HEK293T (cell line): ENCODE data around the gene WASF1.
"Not testable (repeated sequence)": the region's sequence is repeated elsewhere in the genome, so short reads cannot be mapped to it uniquely, and the experiment has no call there.

ENCODE experiments used
- CTCF ChIA-PET: fragments of 350-600 bp; formaldehyde crosslinking; extraction: SDS; loops from one replicate; lab custom pipeline; 2021; ENCODE audit warnings: antibody characterized with exemption, inconsistent platforms; lab: Yijun Ruan, JAX
- POLR2A ChIA-PET: fragments of 350-600 bp; formaldehyde crosslinking; extraction: SDS; loops from one replicate; lab custom pipeline; 2020; ENCODE audit warnings: antibody characterized with exemption, inconsistent platforms; lab: Yijun Ruan, JAX
- DNase-seq: peaks from one replicate; pipeline ENCODE4 v3.0.0; 2012; ENCODE audit warnings: mixed read lengths; ENCODE audit errors: extremely low spot score
- ARNT ChIP-seq: fragments of 450-650 bp; IDR thresholded peaks from 2 replicates; pipeline ENCODE4 v1.6.1; 2017; ENCODE audit warnings: mild to moderate bottlenecking
- BHLHE40 ChIP-seq: fragments of 450-650 bp; IDR thresholded peaks from 2 replicates; pipeline ENCODE4 v1.6.1; 2016; ENCODE audit warnings: mild to moderate bottlenecking, moderate library complexity, borderline replicate concordance
- CTBP1 ChIP-seq: fragments of 450-650 bp; IDR thresholded peaks from 2 replicates; pipeline ENCODE4 v1.6.1; 2016; ENCODE audit warnings: borderline replicate concordance
- ELF4 ChIP-seq: fragments of 450-650 bp; IDR thresholded peaks from 2 replicates; pipeline ENCODE4 v1.6.1; 2017; ENCODE audit warnings: antibody characterized with exemption
- FOXA1 ChIP-seq: fragments of 450-650 bp; IDR thresholded peaks from 2 replicates; pipeline ENCODE4 v1.6.1; 2016; ENCODE audit warnings: mild to moderate bottlenecking
- FOXK2 ChIP-seq: fragments of 450-650 bp; IDR thresholded peaks from 2 replicates; pipeline ENCODE4 v1.6.1; 2016; ENCODE audit warnings: mild to moderate bottlenecking
- FOXM1 ChIP-seq: fragments of 450-650 bp; IDR thresholded peaks from 2 replicates; pipeline ENCODE4 v1.6.1; 2017; ENCODE audit warnings: mild to moderate bottlenecking, borderline replicate concordance
- HDGF ChIP-seq: fragments of 450-650 bp; IDR thresholded peaks from 2 replicates; pipeline ENCODE4 v1.6.1; 2017; ENCODE audit warnings: antibody characterized with exemption, borderline replicate concordance
- L3MBTL2 ChIP-seq: fragments of 450-650 bp; conservative IDR thresholded peaks from 2 replicates; pipeline ENCODE4 v1.6.1; 2016; ENCODE audit warnings: mild to moderate bottlenecking
- LEF1 ChIP-seq: fragments of 450-650 bp; IDR thresholded peaks from 2 replicates; pipeline ENCODE4 v1.6.1; 2017; ENCODE audit warnings: mild to moderate bottlenecking, borderline replicate concordance
- NFRKB ChIP-seq: fragments of 450-650 bp; IDR thresholded peaks from 2 replicates; pipeline ENCODE4 v1.6.1; 2016; ENCODE audit warnings: mild to moderate bottlenecking, moderate library complexity
- PKNOX1 ChIP-seq: fragments of 450-650 bp; IDR thresholded peaks from 2 replicates; pipeline ENCODE4 v1.6.1; 2016
- SP1 ChIP-seq: fragments of 450-650 bp; IDR thresholded peaks from 2 replicates; pipeline ENCODE4 v1.6.1; 2017
- SUZ12 ChIP-seq: fragments of 450-650 bp; IDR thresholded peaks from 2 replicates; pipeline ENCODE4 v1.6.1; 2016; ENCODE audit warnings: mild to moderate bottlenecking
- TARDBP ChIP-seq: fragments of 450-650 bp; IDR thresholded peaks from 2 replicates; pipeline ENCODE4 v1.6.1; 2016
- ZNF384 ChIP-seq: fragments of 450-650 bp; IDR thresholded peaks from 2 replicates; pipeline ENCODE4 v1.6.1; 2016

WASF1 gene

GRCh38 chr6:110095101-110095500 lies 84.4 kb downstream of the WASF1 start:
- CTCF ChIA-PET = no interaction called here
- DNase-seq = no peak
- TF ChIP-seq SUZ12 (no peak), L3MBTL2 (no peak), NFRKB (no peak), ZNF384 (no peak), SP1 (no peak), CTBP1 (no peak), ELF4 (no peak), FOXK2 (no peak), LEF1 (no peak), TARDBP (no peak)
- POLR2A ChIA-PET = no interaction called here

GRCh38 chr6:110093981-110094380 lies 85.5 kb downstream of the WASF1 start:
- no peak for TF ChIP-seq PKNOX1
- no peak for TF ChIP-seq ARNT
- TF ChIP-seq NFRKB = no peak
- TF ChIP-seq BHLHE40 = no peak
- TF ChIP-seq CTBP1 = no peak
- TF ChIP-seq L3MBTL2 = no peak
- TF ChIP-seq ZNF384 = no peak
- TF ChIP-seq SP1 = no peak
- no peak for TF ChIP-seq HDGF
- TF ChIP-seq FOXK2 = no peak
- TF ChIP-seq TARDBP = no peak
- TF ChIP-seq FOXM1 = no peak
- TF ChIP-seq SUZ12 = no peak
- no peak for TF ChIP-seq LEF1
- TF ChIP-seq ELF4 = no peak
- TF ChIP-seq FOXA1 = no peak
- no peak for DNase-seq
- CTCF ChIA-PET = interaction anchor here (0.9 kb wide), 1 partner anchor 479 kb away, joined by 4 read pairs; no protein-coding TSS in a partner anchor
- POLR2A ChIA-PET = no interaction called here

GRCh38 chr6:110090876-110091275 lies 88.6 kb downstream of the WASF1 start:
- DNase-seq = no peak
- TF ChIP-seq FOXM1 (no peak), NFRKB (no peak), ARNT (no peak), SP1 (no peak), FOXA1 (no peak), SUZ12 (no peak), TARDBP (no peak), ZNF384 (no peak), BHLHE40 (no peak), CTBP1 (no peak)
- CTCF ChIA-PET = no interaction called here
- POLR2A ChIA-PET = no interaction called here

- no peak for DNase-seq
- ChIA-PET CTCF (no interaction called here), POLR2A (no interaction called here)
- TF ChIP-seq ZNF384 (no peak), FOXK2 (no peak), ELF4 (no peak), LEF1 (no peak), ARNT (no peak), L3MBTL2 (no peak), SUZ12 (no peak)
Measured at GRCh38 chr6:110089323-110089722, 90.1 kb downstream of the WASF1 start.

- TF ChIP-seq NFRKB (no peak), SUZ12 (no peak), FOXM1 (no peak), PKNOX1 (no peak), FOXK2 (no peak), LEF1 (no peak), L3MBTL2 (no peak)
- CTCF ChIA-PET = no interaction called here
- no peak for DNase-seq
- POLR2A ChIA-PET = no interaction called here
Measured at GRCh38 chr6:110085285-110085684, 94.2 kb downstream of the WASF1 start.

GRCh38 chr6:110083875-110084585 lies 95.4 kb downstream of the WASF1 start:
- TF ChIP-seq FOXA1 (no peak), ARNT (no peak)
- no peak for DNase-seq
- ChIA-PET CTCF (no interaction called here), POLR2A (no interaction called here)

GRCh38 chr6:110075406-110075805 lies 104.1 kb downstream of the WASF1 start:
- no peak for DNase-seq
- POLR2A ChIA-PET = no interaction called here
- no peak for TF ChIP-seq PKNOX1
- no peak for TF ChIP-seq FOXA1
- TF ChIP-seq FOXM1 = no peak
- no peak for TF ChIP-seq NFRKB
- TF ChIP-seq FOXK2 = no peak
- TF ChIP-seq ARNT = no peak
- no peak for TF ChIP-seq SUZ12
- no peak for TF ChIP-seq L3MBTL2
- no peak for TF ChIP-seq ELF4
- TF ChIP-seq SP1 = no peak
- TF ChIP-seq HDGF = no peak
- TF ChIP-seq CTBP1 = no peak
- no peak for TF ChIP-seq LEF1
- TF ChIP-seq ZNF384 = no peak
- no peak for TF ChIP-seq TARDBP
- no peak for TF ChIP-seq BHLHE40
- CTCF ChIA-PET = no interaction called here

- POLR2A ChIA-PET, DNase-seq, CTCF ChIA-PET: not testable (repeated sequence)
Measured at GRCh38 chr6:110073474-110073873, 106.0 kb downstream of the WASF1 start.
